Progenitor cell of endocrine pancreas (in vitro differentiated cells): ENCODE data around the gene PRIM2. TPM values are rescaled to one million over a fixed set of nuclear protein-coding genes. Genes with fewer than 3 reads are reported as not detected.

Experiments
- DNase-seq: peaks from one replicate; pipeline ENCODE4 v3.0.0; 2021; ENCODE audit warnings: low spot score; ENCODE audit not compliant: unreplicated experiment
- H3K27ac Mint-ChIP-seq: 2 replicates; pipeline ENCODE4 v1.8.0; 2021; ENCODE audit warnings: mild to moderate bottlenecking, moderate library complexity, mixed read lengths
- H3K27me3 Mint-ChIP-seq: 2 replicates; pipeline ENCODE4 v1.8.0; 2021; ENCODE audit warnings: mixed read lengths
- H3K36me3 Mint-ChIP-seq: 2 replicates; pipeline ENCODE4 v1.8.0; 2022; ENCODE audit warnings: mixed read lengths; ENCODE audit not compliant: insufficient read depth
- H3K4me1 Mint-ChIP-seq: 2 replicates; pipeline ENCODE4 v1.8.0; 2021; ENCODE audit warnings: low read depth, mixed read lengths
- H3K4me3 Mint-ChIP-seq: 2 replicates; pipeline ENCODE4 v1.8.0; 2021; ENCODE audit warnings: low read depth, mild to moderate bottlenecking, moderate library complexity, mixed read lengths
- H3K9me3 Mint-ChIP-seq: 2 replicates; pipeline ENCODE4 v1.8.0; 2021; ENCODE audit warnings: low read depth, mixed read lengths
- CTCF ChIP-seq: fragments of 200-600 bp; sonication (generic); IDR thresholded peaks from one replicate; pipeline ENCODE4 v1.5.0; 2021; ENCODE audit warnings: antibody characterized with exemption, mild to moderate bottlenecking; ENCODE audit not compliant: unreplicated experiment
- total RNA-seq: library from RNA; stranded (reverse); gene quantifications from 2 replicates; pipeline ENCODE4 v1.2.1, GENCODE V29; 2021

Gene PRIM2
- total RNA-seq, 1 donor from 2014 or later, result 26.2 TPM

GRCh38 chr6:57315851-57316250, 1.6 kb upstream of the PRIM2 start:
- Mint-ChIP-seq H3K4me1 (peaks cover 12% of the 10 kb centered on the region), H3K4me3 (no peak overlapping the region)
- TF ChIP-seq CTCF, result no peak

DNA sequence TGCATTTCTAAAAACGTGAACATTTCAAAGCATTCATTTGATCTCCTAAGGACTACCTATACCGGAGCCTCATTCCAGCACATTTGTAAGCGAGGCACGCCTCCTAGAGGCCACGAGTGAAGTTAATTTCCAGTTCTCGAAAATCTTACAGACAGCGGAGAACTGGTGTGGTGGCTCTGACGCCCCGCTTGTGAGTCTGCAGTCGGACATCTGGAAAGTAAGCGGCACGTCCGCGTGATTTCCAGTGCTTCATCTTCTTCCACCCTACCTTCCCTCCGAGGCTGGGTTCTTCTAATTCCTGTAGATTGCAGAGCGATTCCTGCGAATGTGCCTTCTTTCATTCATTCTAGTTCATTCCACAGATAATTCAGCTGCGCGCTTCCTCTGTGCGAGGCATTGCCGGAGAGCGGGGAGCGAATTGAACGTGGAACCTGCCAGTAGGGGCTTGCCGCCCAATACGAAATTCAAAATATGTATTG, 810 bp upstream of the PRIM2 start:
- no peaks in the 10 kb centered on the region for H3K9me3 Mint-ChIP-seq
- H3K27me3 Mint-ChIP-seq, result no peaks in the 10 kb centered on the region
- peak; percentile 86 for TF ChIP-seq CTCF
- peak; percentile 71 for DNase-seq
- H3K4me3 Mint-ChIP-seq, result peak overlapping the region; percentile 92
- peak overlapping the region; percentile 96 for H3K27ac Mint-ChIP-seq
- H3K36me3 Mint-ChIP-seq, result peaks cover 9% of the 10 kb centered on the region
- H3K4me1 Mint-ChIP-seq, result peaks cover 12% of the 10 kb centered on the region

More at GRCh38 chr6:57315851-57316250, 1.6 kb upstream of the PRIM2 start:
- peaks cover 4% of the 10 kb centered on the region for H3K36me3 Mint-ChIP-seq
- no peak overlapping the region for H3K27ac Mint-ChIP-seq
- H3K27me3 Mint-ChIP-seq, result no peaks in the 10 kb centered on the region
- DNase-seq, result no peak
- H3K9me3 Mint-ChIP-seq, result no peaks in the 10 kb centered on the region

DNA sequence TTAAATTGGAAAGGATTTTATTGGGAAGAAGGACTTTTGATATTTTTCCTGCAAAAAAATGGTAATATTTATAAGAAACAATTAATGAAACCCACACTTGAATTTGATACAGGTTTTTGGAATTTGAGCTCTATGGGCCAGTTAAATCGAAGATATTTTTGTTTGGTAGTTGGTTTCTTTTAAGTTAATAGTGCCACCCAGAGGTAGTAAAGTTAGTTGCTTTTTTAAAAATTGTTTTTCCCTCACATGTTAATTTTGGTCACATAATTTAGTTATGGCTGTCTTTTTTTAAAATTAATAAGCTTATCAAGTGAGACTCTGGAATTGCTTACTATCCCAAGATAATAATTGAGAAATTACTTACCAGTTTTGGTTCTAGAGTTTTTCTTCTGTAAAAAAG, 7.1 kb downstream of the PRIM2 start:
- peaks cover 48% of the 10 kb centered on the region for H3K36me3 Mint-ChIP-seq
- H3K27ac Mint-ChIP-seq, result no peak overlapping the region
- peak; percentile 60 for TF ChIP-seq CTCF
- no peaks in the 10 kb centered on the region for H3K27me3 Mint-ChIP-seq
- H3K9me3 Mint-ChIP-seq, result peaks cover 23% of the 10 kb centered on the region
- DNase-seq, result no peak
- no peak overlapping the region for H3K4me3 Mint-ChIP-seq
- H3K4me1 Mint-ChIP-seq, result peaks cover 1% of the 10 kb centered on the region

DNA sequence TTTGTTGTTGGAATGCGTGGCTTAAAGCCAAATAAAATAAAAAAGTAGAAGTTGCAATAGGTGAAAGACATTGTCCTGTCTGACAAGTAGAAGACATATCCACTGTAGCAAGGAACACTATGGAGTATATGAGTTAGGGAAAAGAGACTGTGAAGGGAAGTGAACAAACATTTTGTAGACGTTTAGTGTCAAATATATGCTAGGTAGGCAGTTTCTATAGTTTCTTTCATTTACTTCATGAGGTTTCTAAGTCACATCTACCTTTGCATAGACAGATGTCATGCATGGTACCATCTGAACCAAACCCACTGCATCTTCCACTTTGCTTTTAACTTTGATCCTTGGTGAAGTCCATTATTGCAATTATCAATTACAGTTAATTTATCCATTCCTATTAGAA, 9.9 kb downstream of the PRIM2 start:
- no peaks in the 10 kb centered on the region for H3K27me3 Mint-ChIP-seq
- no peak for TF ChIP-seq CTCF
- H3K4me3 Mint-ChIP-seq, result no peak overlapping the region
- no peak for DNase-seq
- H3K9me3 Mint-ChIP-seq, result peaks cover 41% of the 10 kb centered on the region
- H3K27ac Mint-ChIP-seq, result no peak overlapping the region
- peaks cover 64% of the 10 kb centered on the region for H3K36me3 Mint-ChIP-seq
- no peaks in the 10 kb centered on the region for H3K4me1 Mint-ChIP-seq

DNA sequence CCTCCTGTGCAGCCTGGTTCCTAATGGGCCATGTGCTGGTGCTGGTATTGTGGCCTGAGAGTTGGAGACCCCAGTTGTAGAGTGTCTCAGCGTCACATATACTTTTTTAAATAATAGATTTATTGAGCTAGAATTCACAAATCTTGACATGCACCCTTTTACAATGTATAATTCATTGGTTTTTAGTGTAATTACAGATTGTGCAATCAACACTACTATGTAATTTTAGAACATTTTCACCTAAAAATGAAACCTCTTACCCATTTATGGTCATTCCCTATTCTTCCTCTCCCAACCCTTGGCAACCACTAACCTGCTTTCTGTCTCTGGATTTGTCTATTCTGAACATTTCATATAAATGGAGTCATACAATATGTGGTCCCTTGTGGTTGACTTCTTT, 10.6 kb downstream of the PRIM2 start:
- peaks cover 46% of the 10 kb centered on the region for H3K9me3 Mint-ChIP-seq
- H3K27me3 Mint-ChIP-seq, result no peaks in the 10 kb centered on the region
- no peak for DNase-seq
- TF ChIP-seq CTCF, result no peak
- H3K36me3 Mint-ChIP-seq, result peaks cover 69% of the 10 kb centered on the region
- no peak overlapping the region for H3K27ac Mint-ChIP-seq
- no peaks in the 10 kb centered on the region for H3K4me1 Mint-ChIP-seq
- H3K4me3 Mint-ChIP-seq, result no peak overlapping the region
